MCF 10A (cell line): ENCODE data around the gene ESAM. TPM values are rescaled to one million over a fixed set of nuclear protein-coding genes. Genes with fewer than 3 reads are reported as not detected.
A peak's percentile ranks its signal among the peaks of the same experiment; 100 is the strongest.

Experiments
- BruUV-seq: library from RNA; stranded (reverse); fragments of 400-500 nt; replicated peaks from 2 replicates; lab custom pipeline; 2021; lab: Mats Ljungman, UMichigan
- CTCF ChIA-PET: fragments of 300-600 bp; sonication (Branson Sonifier 250); formaldehyde crosslinking; extraction: SDS; loops from one replicate; lab custom pipeline; 2021; ENCODE audit warnings: antibody characterized with exemption, inconsistent platforms; lab: Yijun Ruan, JAX
- POLR2A ChIA-PET: fragments of 300-600, 350-650 bp; sonication (Branson Sonifier 250); formaldehyde crosslinking; extraction: SDS; loops from one replicate; lab custom pipeline; 2020; ENCODE audit warnings: antibody characterized with exemption, inconsistent platforms; lab: Yijun Ruan, JAX
- DNase-seq: peaks from one replicate; pipeline ENCODE4 v3.0.0-alpha.2; 2018; ENCODE audit not compliant: unreplicated experiment
- H3K27ac Mint-ChIP-seq: one replicate; pipeline ENCODE4 v1.8.0; 2022; ENCODE audit warnings: mild to moderate bottlenecking, low read depth, mixed read lengths; ENCODE audit not compliant: unreplicated experiment
- H3K27me3 Mint-ChIP-seq: one replicate; pipeline ENCODE4 v1.8.0; 2022; ENCODE audit warnings: mixed read lengths; ENCODE audit not compliant: insufficient read depth, unreplicated experiment
- H3K36me3 Mint-ChIP-seq: one replicate; pipeline ENCODE4 v1.8.0; 2022; ENCODE audit warnings: mild to moderate bottlenecking, moderate library complexity, mixed read lengths; ENCODE audit not compliant: insufficient read depth, unreplicated experiment
- H3K4me1 Mint-ChIP-seq: one replicate; pipeline ENCODE4 v1.8.0; 2022; ENCODE audit warnings: mixed read lengths; ENCODE audit not compliant: insufficient read depth, unreplicated experiment
- H3K4me3 Mint-ChIP-seq: one replicate; pipeline ENCODE4 v1.8.0; 2022; ENCODE audit warnings: mild to moderate bottlenecking, moderate library complexity, mixed read lengths; ENCODE audit not compliant: unreplicated experiment
- H3K9me3 Mint-ChIP-seq: one replicate; pipeline ENCODE4 v1.8.0; 2022; ENCODE audit warnings: mixed read lengths; ENCODE audit not compliant: unreplicated experiment
- intact Hi-C: fragments of 100-400 bp; cut with micrococcal nuclease; formaldehyde crosslinking; loops from 2 replicates; pipeline ENCODE4 v1.14.1; 2022
- total RNA-seq: library from RNA; stranded (reverse); gene quantifications from 2 replicates; pipeline ENCODE4 v1.2.3, GENCODE V29; 2022
- TF ChIP-seq, protein P1 (sequence below): fragments of 200-600 bp; IDR thresholded peaks from one replicate; pipeline ENCODE4 v1.8.0; 2022; ENCODE audit warnings: antibody characterized with exemption, mild to moderate bottlenecking; ENCODE audit not compliant: unreplicated experiment

Gene ESAM
- total RNA-seq, 1 experiment from 2014 or later, result 0.19 TPM

DNA sequence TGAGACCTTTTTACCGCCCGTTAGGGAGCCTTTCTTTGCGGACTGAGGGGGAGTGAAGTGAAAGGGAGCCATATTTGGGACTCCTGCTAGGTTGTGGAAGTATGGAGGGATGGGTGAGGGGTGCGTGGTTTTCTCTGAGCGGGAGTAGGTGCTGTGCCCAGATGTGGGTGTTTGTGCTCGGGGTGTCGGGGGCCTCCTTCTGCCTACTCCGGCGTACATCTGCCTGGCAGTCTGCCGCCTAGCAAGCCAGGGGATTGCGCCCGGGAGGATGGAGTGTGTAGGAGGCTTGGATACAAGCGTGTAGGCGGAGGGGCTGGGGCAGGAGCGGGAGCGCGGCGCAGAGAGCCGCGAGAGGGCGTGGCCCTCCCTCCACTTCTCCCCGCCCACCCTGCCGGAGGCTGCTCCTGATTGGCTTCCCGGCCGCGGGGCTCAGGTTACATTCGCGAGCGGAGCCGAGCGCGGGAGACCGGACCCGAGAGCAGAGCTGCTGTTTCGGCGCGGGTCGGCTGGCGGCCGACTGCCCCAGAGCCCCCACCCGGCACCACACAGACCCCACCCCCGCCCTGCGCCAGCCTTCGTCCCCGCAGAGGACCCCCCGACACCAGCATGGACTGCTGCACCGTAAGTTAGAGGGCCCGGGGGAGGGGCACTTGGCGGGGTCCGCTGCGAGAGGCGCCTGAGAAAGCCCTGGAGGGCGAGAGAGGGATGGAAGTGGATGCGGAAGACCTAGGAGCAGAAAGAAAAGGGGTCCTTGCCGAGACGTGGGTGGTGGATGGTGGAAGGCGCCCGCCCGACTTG, 22.4 kb downstream of the ESAM start, which contains the start of gene NRGN:
Gene NRGN (plus strand): TSS at position 464 of the 798 bp plus-strand sequence. CDS start 143 bp downstream, at position 607.
- peak; percentile 93 for DNase-seq
- no TSS peak for BruUV-seq
- CTCF ChIA-PET, result interaction anchor here (0.5 to 1.5 kb wide), 8 partner anchors 8 to 97 kb away, joined by 3 to 8 read pairs (median 4); no protein-coding TSS in a partner anchor
- TF ChIP-seq, protein P1, sequence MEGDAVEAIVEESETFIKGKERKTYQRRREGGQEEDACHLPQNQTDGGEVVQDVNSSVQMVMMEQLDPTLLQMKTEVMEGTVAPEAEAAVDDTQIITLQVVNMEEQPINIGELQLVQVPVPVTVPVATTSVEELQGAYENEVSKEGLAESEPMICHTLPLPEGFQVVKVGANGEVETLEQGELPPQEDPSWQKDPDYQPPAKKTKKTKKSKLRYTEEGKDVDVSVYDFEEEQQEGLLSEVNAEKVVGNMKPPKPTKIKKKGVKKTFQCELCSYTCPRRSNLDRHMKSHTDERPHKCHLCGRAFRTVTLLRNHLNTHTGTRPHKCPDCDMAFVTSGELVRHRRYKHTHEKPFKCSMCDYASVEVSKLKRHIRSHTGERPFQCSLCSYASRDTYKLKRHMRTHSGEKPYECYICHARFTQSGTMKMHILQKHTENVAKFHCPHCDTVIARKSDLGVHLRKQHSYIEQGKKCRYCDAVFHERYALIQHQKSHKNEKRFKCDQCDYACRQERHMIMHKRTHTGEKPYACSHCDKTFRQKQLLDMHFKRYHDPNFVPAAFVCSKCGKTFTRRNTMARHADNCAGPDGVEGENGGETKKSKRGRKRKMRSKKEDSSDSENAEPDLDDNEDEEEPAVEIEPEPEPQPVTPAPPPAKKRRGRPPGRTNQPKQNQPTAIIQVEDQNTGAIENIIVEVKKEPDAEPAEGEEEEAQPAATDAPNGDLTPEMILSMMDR, result no peak
- Mint-ChIP-seq H3K9me3 (no peaks in the 10 kb centered on the region), H3K27me3 (peaks cover 11% of the 10 kb centered on the region), H3K4me3 (peak within 1 kb of the TSS; percentile 64), H3K27ac (no peak within 1 kb of the TSS), H3K4me1 (no peaks in the 10 kb centered on the region), H3K36me3 (no peaks in the 10 kb centered on the region)
- POLR2A ChIA-PET, result interaction anchor here (0.6 to 1.7 kb wide), 2 partner anchors 10 to 59 kb away, joined by 3 to 5 read pairs; no protein-coding TSS in a partner anchor
- intact Hi-C loops, result loop anchor here (10.0 kb wide), 1 partner anchor 55 kb away; no protein-coding TSS in a partner anchor

DNA sequence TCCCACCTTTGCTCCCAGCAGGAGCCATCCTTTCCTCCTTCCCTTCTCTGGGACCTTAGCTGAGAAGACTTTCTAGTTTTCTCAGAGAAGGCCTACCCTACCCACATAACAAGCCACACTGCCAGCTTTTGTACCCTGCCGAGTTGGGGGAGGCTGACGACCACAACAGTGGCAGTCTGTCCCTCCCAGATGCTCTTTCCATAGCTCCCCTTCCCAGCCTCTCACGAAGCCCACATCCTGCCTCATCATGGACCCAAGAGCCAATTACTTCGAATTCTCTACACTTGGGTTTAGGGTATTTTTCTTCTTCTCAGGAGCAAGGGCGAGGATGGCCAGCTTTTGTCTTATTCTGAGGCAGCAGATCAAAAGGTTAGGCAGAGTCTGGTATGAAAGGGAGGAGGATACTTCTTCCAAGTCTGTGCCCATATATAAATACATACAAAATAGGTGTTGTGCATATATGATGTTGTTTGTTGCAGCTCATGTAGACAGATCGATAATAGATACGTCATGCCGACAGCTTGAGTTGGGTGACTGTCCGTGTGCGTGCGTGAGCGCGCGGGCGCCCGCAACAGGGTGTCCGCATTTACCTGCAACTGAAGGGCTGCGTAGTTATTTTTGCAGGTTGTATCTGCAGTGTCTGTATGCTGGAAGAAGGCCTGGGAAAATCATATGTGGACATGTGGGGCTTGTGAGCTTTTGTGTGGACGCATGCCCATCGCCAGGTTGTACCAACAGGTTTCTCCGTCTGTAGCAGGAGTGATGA, 23.2 kb downstream of the ESAM start:
- no peak for DNase-seq
- H3K4me1 Mint-ChIP-seq, result no peaks in the 10 kb centered on the region
- no peaks in the 10 kb centered on the region for H3K9me3 Mint-ChIP-seq
- H3K27me3 Mint-ChIP-seq, result peaks cover 11% of the 10 kb centered on the region
- CTCF ChIA-PET, result interaction anchor here (0.5 to 1.5 kb wide), 9 partner anchors 9 to 162 kb away, joined by 3 to 8 read pairs (median 4); no protein-coding TSS in a partner anchor
- intact Hi-C loops, result no loop called here
- no peaks in the 10 kb centered on the region for H3K36me3 Mint-ChIP-seq
- POLR2A ChIA-PET, result interaction anchor here (0.7 to 1.7 kb wide), 2 partner anchors 23 to 60 kb away, joined by 3 to 5 read pairs; no protein-coding TSS in a partner anchor
- peak overlapping the region; percentile 64 for H3K4me3 Mint-ChIP-seq
- BruUV-seq, result no TSS peak
- no peak overlapping the region for H3K27ac Mint-ChIP-seq
- TF ChIP-seq, protein P1, result no peak

DNA sequence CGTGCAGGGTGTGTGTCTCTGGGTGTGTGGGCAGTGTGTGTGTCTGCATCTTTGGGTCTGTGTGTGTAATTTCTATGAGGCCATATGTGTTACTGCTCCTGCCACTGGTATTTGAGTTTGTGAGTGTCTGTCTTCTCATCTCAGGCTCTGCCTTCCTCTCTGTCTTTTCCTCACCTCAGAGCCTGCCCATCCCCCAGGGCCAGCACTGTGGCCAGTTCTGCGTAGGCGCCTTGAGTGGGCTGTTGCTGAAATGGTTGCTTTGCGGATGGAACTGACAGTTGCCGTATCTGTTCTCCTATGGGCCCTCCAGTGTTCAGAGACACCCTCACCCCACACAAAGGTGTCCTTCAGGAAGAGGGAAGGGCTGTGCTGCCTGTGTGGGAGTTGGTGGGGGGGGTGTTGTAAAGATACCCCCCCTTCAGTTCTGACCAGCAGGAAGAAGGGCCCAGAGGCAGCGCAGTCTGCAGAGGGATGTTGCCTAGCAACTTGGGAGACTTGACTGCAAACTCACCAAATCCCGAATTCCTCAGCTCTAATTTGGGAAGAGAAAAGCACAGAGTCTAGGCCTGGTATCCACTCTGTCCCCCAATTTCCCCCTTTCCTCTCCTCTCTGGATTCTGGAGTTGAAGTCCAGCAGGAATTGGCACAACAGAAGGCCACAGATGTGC, 24.3 kb downstream of the ESAM start:
- H3K4me1 Mint-ChIP-seq, result no peaks in the 10 kb centered on the region
- POLR2A ChIA-PET, result no interaction called here
- no TSS peak for BruUV-seq
- TF ChIP-seq, protein P1, result no peak
- H3K27ac Mint-ChIP-seq, result no peak overlapping the region
- peaks cover 11% of the 10 kb centered on the region for H3K27me3 Mint-ChIP-seq
- H3K36me3 Mint-ChIP-seq, result no peaks in the 10 kb centered on the region
- intact Hi-C loops, result no loop called here
- DNase-seq, result no peak
- CTCF ChIA-PET, result interaction anchor here (1.2 to 1.6 kb wide), 2 partner anchors 24 to 69 kb away, joined by 3 to 4 read pairs; no protein-coding TSS in a partner anchor
- no peak overlapping the region for H3K4me3 Mint-ChIP-seq
- no peaks in the 10 kb centered on the region for H3K9me3 Mint-ChIP-seq
